GM19025 (cell line): ENCODE measurements around the gene CHIT1.
A peak's percentile ranks its signal among the peaks of the same experiment; 100 is the strongest.

ENCODE experiments used
- ATAC-seq: cut with Tn5 transposase; IDR thresholded peaks from one replicate; pipeline ENCODE4 v1.9.1; 2021; ENCODE audit warnings: mild to moderate bottlenecking, low read depth, moderate library complexity; ENCODE audit not compliant: unreplicated experiment

Gene CHIT1

GRCh38 chr1:203229471-203230135, at the start of gene CHIT1:
Gene CHIT1, minus strand, starts transcription at chr1:203229673. Its CDS starts 37 bp downstream, at chr1:203229636.
- ATAC-seq = no peak

GRCh38 chr1:203278885-203279406, 49.5 kb upstream of the CHIT1 start:
- no peak for ATAC-seq

GRCh38 chr1:203278082-203278884, 48.8 kb upstream of the CHIT1 start:
- no peak for ATAC-seq

- ATAC-seq = no peak
Measured at GRCh38 chr1:203276916-203277545, 47.6 kb upstream of the CHIT1 start.

- ATAC-seq = no peak
Measured at GRCh38 chr1:203276408-203276807, 46.9 kb upstream of the CHIT1 start.

- no peak for ATAC-seq
Measured at GRCh38 chr1:203275656-203276272, 46.3 kb upstream of the CHIT1 start.

- ATAC-seq = no peak
Measured at GRCh38 chr1:203274603-203275381, 45.3 kb upstream of the CHIT1 start.

- no peak for ATAC-seq
Measured at GRCh38 chr1:203273869-203274602, 44.6 kb upstream of the CHIT1 start.

GRCh38 chr1:203273206-203273868, 43.9 kb upstream of the CHIT1 start:
- peak; percentile 58 for ATAC-seq

GRCh38 chr1:203272633-203273205, 43.2 kb upstream of the CHIT1 start:
- ATAC-seq = no peak

- no peak for ATAC-seq
Measured at GRCh38 chr1:203271962-203272632, 42.6 kb upstream of the CHIT1 start.

GRCh38 chr1:203271018-203271743, 41.7 kb upstream of the CHIT1 start:
- no peak for ATAC-seq

- no peak for ATAC-seq
Measured at GRCh38 chr1:203270448-203270847, 41.0 kb upstream of the CHIT1 start.

GRCh38 chr1:203269654-203270020, 40.2 kb upstream of the CHIT1 start:
- no peak for ATAC-seq

- no peak for ATAC-seq
Measured at GRCh38 chr1:203268901-203269653, 39.6 kb upstream of the CHIT1 start.

GRCh38 chr1:203267912-203268311, 38.4 kb upstream of the CHIT1 start:
- ATAC-seq = no peak
